ENCODE data around the gene TANGO2. TPM values are rescaled to one million over a fixed set of nuclear protein-coding genes. Genes with fewer than 3 reads are reported as not detected.

TANGO2 gene
- total and polyA plus RNA-seq, 10 of the 15 experiments (the other 5 are each of a cell fraction or from before 2014, with no cell fraction given): 4.0 to 24.8 (median 20.9) TPM

DNA sequence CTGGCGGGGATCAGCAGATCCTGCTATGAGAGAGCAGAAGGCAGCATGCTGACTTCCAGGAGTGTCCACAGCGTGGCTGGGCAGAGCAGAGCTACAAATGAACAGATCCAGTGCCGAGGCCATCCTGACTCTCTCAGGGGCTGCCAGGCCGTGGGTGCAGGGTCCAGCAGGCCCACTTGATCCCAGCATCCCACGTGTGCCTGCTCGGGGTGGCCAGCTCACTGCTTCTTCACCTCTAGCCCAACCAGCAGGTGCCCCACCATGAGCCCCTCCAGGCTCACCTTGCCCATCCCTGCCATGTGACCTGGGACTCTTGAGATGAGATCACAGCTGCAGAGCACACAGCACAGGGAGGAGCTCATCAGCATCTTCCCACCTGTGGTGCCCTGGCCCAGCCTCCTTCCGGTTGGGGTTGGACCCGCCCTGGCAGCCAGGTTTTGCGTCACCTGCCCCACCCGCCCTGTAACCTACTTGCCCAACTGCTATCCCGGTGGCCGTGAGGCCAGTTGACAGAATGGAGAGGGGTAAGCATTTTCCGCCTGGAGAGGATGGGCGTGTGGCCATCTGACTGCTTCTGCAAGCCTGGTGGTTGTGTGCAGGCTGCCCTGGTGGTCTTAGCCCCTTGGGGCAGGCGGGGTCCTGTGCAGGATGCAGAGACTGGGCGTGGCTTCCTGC lies 11.0 kb downstream of the TANGO2 start:
- intact Hi-C loops (cut with micrococcal nuclease; ENCODE audit: unreplicated experiment): no loop called here
- H3K4me1 ChIP-seq (ENCODE audit: control insufficient read depth, insufficient read depth, low read length): peaks cover 33% of the 10 kb centered on the region
- POLR2A ChIA-PET: no interaction called here

More for the DNA sequence above, 11.0 kb downstream of the TANGO2 start:
- ATAC-seq (no peak), DNase-seq (ENCODE audit: low read depth, low spot score) (no peak), FAIRE-seq (no peak)
- Histone ChIP-seq H3K27me3 (replicated peaks in 1 of 2; ENCODE audit: control insufficient read depth in 2 of 2, insufficient read depth in 2 of 2, low read length in 1 of 2) (no peaks in the 10 kb centered on the region), H3K9me3 (replicated peaks; ENCODE audit: control insufficient read depth, insufficient read depth, low read length) (peaks cover 6% of the 10 kb centered on the region; the same call in 2 of the 3 replicates), H3K27ac (ENCODE audit: control insufficient read depth, insufficient read depth) (no peak overlapping the region), H4K20me1 (ENCODE audit: control insufficient read depth, insufficient read depth) (no peaks in the 10 kb centered on the region), H3K4me3 (no peak overlapping the region), H2AFZ (ENCODE audit: control insufficient read depth, low read depth, low read length) (no peak overlapping the region), H3K4me2 (ENCODE audit: control insufficient read depth, insufficient read depth) (no peak overlapping the region), H3K36me3 (ENCODE audit: control insufficient read depth in 2 of 2, insufficient read depth in 2 of 2, low read length in 1 of 2) (peaks cover 0 to under 1% of the 10 kb centered on the region in 2 experiments; a peak in 2 of 4 replicates), H3K9ac (ENCODE audit: control insufficient read depth, insufficient read depth, low read length) (no peak overlapping the region), H3K79me2 (ENCODE audit: control insufficient read depth, insufficient read depth, low read length) (no peaks in the 10 kb centered on the region)
- no TSS peak for BruUV-seq (replicated peaks)
- RAD21 ChIA-PET (ENCODE audit: unreplicated experiment): no interaction called here
- SMC1A ChIA-PET (ENCODE audit: uncharacterized antibody, unreplicated experiment): no interaction called here
- 57% methylated on average over 16 of the region's 16 CpGs for WGBS (ENCODE audit: insufficient coverage, insufficient replicate concordance, low lambda C conversion rate, missing lambda C conversion rate)
- TF ChIP-seq CBFB (IDR thresholded peaks at IDR 0.05; ENCODE audit: low read depth): no peak
- no peak for TF ChIP-seq SREBF2 (IDR thresholded peaks at IDR 0.05; ENCODE audit: low read length)
- TF ChIP-seq POLR2A (IDR thresholded peaks at IDR 0.05; ENCODE audit: low read depth, low read length): no peak
- TF ChIP-seq ZBED1 (IDR thresholded peaks at IDR 0.05; ENCODE audit: borderline replicate concordance): no peak
- TF ChIP-seq SPI1 (IDR thresholded peaks at IDR 0.05; ENCODE audit: borderline replicate concordance, insufficient read depth, low read depth, low read length): no peak
- TF ChIP-seq GATAD2B (conservative IDR thresholded peaks at IDR 0.05; ENCODE audit: low read depth): no peak
- no peak for TF ChIP-seq WRNIP1 (IDR thresholded peaks at IDR 0.05; ENCODE audit: borderline replicate concordance, low read depth, low read length)
- TF ChIP-seq NR2C2 (IDR thresholded peaks at IDR 0.05; ENCODE audit: borderline replicate concordance, control insufficient read depth, insufficient read length, low read depth): no peak
- TF ChIP-seq CHD1 (IDR thresholded peaks at IDR 0.05; ENCODE audit: low read depth, low read length): no peak
- TF ChIP-seq, protein P1, sequence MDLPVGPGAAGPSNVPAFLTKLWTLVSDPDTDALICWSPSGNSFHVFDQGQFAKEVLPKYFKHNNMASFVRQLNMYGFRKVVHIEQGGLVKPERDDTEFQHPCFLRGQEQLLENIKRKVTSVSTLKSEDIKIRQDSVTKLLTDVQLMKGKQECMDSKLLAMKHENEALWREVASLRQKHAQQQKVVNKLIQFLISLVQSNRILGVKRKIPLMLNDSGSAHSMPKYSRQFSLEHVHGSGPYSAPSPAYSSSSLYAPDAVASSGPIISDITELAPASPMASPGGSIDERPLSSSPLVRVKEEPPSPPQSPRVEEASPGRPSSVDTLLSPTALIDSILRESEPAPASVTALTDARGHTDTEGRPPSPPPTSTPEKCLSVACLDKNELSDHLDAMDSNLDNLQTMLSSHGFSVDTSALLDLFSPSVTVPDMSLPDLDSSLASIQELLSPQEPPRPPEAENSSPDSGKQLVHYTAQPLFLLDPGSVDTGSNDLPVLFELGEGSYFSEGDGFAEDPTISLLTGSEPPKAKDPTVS (IDR thresholded peaks at IDR 0.05; ENCODE audit: low read depth, low read length): no peak
- CTCF ChIA-PET: interaction anchor here (1.0 kb wide), 1 partner anchor 197 kb away, joined by 3 read pairs; no protein-coding TSS in a partner anchor
- in situ Hi-C loops (cut with MboI): no loop called here
